Tongue (tissue), 2 donors: Measurements from ENCODE around the gene DNAJB11. TPM values are rescaled to one million over a fixed set of nuclear protein-coding genes. Genes with fewer than 3 reads are reported as not detected.
A peak's percentile ranks its signal among the peaks of the same experiment; 100 is the strongest.

ENCODE experiments used
- DNase-seq: peaks from one replicate; pipeline ENCODE4 v3.0.0-alpha.2; 2015
- total RNA-seq: library from RNA; depleted of rRNA; stranded (reverse); fragments of >200 nt; gene quantifications from one replicate; pipeline ENCODE4 v1.2.3, GENCODE V29; 2014

The DNAJB11 gene
- total RNA-seq, 1 donor from 2014 or later = 45.7 TPM

DNA sequence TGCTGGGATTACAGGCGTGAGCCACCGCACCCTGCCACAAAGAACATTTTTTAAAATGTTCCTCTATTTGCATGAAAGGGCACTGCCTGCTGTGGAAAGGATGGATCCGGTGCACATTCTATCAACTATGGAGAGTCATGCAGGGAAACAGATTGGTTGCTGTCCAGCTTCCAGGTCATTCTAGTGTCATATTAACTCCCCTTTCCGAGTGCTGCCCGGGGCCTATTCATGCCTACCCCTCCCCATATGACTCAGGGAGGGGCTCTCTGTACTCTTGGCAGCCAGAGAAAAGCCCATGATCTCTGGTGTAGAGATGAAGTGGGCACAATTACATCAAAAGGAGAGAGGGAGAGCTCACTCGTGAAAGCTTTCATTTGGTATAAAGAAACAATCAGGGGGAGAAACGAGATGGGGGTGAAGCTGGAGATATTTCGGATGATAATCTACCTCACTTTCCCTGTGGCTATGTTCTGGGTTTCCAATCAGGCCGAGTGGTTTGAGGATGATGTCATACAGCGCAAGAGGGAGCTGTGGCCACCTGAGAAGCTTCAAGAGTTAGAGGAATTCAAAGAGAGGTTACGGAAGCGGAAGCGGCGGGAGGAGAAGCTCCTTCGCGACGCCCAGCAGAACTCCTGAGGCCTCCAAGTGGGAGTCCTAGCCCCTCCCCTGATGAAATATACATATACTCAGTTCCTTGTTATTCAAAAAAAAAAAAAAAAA, 26.2 kb downstream of the DNAJB11 start:
- no peak for DNase-seq

DNA sequence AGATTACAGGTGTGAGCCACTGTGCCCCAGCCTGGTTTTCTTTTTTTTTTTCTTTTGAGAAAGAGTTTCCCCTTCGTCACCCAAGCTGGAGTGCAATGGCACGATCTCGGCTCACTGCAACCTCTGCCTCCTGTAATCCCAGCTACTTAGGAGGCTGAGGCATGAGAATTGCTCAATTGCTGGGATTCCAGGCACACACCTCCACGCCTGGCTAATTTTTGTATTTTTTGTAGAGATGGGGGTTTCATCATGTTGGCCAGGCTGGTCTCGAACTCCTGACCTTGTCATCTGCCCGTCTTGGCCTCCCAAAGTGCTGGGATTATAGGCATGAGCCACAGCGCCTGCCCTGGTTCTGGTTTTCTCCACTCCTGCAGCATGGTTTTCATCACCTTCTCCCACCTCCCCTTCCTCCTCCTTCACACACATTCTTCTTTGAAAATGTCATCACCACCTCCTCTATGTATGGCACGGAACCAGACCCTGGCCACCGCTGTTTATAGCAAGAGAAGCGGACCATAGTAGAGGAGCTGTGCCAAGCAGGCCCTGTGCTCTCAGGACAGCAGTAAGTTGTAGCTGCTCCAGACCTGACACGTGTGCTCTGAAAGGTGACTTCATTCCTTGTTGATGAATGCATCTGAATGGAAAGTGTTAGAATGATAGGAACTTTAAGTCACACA, 27.7 kb downstream of the DNAJB11 start:
- DNase-seq = peak; percentile 24

- DNase-seq = no peak
Observed at GRCh38 chr3:186598794-186599141, 28.2 kb downstream of the DNAJB11 start.

DNA sequence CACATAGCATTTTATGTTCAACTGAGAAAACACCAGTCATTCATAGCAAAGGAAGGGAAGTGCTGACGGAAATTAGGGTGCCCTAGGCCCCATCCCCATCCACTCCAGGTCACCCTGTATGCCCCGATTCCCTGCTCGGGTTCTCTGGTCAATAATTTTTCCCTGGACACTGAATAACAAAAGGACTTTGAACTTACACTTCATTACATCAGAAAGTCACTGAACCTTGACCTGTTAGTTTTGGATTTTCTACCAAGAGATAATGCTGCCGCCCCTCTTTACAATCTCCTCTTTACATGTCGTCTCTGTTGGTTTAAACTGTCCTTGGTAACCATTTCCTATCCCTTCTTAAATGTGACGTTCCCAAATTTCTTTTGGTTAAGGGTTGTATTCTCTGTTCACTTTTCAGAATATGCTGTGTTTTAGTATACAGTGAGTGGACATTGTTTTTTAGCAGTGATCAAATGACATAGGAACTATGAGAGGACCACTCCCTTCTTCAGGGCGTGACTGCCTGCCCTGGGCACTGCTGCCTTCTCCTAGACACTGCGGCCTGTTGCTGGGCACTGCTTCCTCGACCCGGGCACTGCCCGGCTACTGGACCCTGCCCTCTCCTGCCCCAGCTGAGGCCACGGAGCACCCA, 28.7 kb downstream of the DNAJB11 start:
- no peak for DNase-seq

DNA sequence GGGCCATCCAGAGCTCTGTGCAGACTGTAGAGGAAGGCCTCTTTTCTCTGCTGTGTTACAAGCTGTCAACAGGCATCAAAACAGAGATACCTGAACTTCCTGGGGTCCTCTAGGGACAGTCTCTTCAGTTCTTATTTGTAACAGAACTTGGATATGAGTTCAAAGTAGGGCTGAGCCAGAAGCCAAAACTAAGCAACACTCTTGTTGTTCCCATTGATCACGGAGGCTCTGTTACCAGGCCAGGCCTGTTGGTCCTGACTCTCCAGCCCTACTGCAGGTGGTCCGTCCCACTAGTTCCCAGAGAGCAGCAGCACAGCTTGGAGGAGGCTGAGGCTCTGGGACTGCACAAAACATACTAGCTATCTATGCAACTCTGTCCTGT, 29.3 kb downstream of the DNAJB11 start:
- no peak for DNase-seq

DNA sequence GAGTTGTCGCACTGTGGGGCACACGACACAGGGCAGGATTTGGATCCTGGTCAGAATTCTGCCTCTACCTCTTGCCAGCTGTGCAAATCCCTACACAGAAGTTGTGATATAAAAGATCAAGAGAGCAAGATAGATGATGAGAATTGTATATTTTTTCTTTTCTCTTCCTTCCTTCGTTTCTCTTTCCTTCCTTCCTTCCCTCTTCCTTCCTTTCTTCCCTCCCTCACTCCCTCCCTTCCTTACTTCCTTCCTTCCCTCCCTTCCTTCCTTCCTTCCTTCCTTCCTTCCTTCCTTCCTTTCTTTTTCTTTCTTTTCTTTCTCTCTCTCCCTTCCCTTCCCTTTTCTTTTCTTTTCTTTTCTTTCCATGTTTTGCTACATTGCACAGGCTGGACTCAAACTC, 30.4 kb downstream of the DNAJB11 start:
- no peak for DNase-seq

GRCh38 chr3:186603159-186603558, 32.6 kb downstream of the DNAJB11 start:
- no peak for DNase-seq

DNA sequence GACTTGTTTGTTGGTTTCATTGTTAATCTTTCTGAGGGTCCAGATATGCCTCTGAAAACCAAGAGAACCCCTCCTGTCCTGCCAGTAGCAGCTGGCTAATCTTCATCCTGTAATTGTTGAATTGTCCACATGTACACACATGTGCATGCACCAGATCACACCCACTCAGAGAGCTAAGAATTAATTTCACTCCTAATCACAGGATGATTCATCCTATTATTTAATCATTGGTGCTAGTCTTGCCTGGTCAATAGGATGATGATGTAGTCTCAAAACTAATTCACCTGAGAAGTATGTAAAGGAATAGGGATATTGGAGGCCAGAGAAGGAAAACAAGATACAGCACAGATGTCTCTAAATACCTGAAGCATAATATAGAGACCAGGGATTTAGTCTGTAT, 34.6 kb downstream of the DNAJB11 start:
- no peak for DNase-seq

DNA sequence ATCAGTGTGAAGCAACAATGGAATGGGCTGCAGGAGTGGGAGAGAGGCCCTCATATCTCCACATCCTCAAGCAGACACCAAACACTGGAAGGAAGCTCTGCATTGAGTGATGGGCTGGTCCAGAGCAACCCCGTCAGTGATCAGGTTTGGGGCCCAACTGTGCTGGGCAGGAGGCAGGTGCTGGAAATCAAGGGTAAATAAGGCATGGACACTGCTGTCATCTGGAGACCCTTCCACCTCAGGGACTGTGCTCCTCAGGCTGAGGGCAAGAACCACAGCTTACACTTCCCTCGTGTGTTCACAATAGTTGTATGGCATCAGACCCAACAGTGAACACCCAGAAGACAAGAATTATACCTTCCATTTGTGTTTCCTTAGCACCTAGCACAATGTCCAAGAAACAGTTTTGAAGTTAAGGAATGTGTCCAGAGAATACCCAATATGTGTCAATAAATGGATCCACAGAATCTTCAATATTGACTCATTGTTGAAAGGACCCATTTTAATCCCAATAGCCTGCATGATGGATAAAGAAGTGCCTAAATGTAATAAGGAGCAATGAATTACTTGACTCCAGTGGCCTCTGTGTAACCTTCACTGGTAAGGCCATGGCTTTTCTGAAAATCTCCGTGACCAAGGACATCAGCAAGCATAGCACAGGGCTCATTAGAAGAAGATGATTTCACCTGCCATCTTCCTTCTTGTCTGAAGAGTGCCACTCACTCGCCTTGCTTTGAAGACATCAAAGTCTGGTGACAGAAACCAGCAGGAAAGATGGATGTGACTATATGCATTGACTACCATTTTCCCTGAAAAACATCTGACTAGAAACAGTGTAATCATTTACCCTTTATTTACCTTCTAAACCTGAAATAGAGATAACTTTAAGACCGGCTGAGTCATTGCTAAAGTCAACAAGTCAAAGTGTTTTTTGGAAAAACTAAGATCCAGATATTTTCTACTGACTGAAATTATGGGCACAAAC, 35.3 kb downstream of the DNAJB11 start:
- DNase-seq = no peak

- DNase-seq = no peak
Observed at GRCh38 chr3:186608624-186609215, 38.2 kb downstream of the DNAJB11 start.

DNA sequence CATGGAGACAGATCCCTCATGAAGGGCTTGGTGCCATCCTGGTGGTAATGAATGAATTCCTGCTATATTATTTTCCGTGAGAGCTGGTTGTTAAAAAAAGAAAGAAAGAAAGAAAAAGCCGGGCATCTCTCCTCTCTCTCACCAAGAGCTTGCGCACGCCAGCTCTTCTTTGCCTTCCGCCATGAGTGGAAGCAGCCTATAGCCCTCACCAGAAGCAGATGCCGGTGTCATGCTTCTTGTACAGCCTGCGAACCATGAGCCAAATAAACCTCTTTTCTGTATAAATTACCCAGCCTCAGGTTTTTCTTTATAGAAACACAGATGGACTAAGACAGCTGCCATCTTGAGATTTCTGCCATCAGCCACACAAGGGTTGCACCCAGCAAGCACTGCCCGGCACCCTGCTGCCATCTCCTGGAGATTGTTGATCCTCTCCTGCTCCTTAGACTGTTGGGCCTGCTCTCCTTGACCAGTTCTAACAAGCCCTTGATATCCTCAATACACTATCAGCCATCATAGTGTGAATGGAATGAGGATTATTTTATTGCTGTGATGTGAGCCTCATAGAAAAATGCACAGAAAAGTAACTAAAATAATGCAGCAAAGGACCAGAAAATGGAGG, 38.8 kb downstream of the DNAJB11 start:
- no peak for DNase-seq

- no peak for DNase-seq
Observed at GRCh38 chr3:186612065-186612464, 41.5 kb downstream of the DNAJB11 start.

DNA sequence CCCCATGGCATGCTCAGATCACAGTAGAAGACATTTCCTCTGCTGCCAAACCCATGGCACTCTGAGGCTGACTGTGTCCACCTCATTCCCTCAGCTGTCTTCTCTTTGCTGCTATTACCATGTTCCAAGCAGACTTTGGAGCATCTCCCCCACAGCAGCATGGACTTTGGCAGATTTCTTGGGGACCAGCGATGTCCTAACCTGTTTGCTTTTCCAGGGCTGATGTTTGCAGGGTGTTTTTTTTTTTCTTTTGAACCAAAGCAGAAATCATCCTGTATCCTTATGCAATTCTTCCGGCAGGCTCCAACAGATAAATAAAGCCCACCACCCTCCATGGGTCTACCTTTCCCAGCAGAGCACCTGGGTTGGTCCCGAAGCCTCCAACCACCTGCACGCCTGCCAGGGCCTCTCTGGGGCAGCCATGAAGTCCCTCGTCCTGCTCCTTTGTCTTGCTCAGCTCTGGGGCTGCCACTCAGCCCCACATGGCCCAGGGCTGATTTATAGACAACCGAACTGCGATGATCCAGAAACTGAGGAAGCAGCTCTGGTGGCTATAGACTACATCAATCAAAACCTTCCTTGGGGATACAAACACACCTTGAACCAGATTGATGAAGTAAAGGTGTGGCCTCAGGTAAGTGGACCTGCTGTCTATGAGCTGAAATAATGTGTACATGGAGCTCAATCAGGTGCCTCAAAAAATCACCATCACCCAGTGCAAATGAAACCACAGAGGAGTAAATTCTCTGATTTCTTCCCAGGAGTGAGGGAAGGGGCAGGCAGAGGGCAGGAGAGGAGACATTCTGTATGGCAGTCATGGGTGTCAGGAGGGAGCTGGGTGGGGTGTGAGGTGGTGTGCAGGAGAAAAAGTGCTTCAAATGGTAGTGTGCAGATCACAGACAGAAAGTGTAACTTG, 42.5 kb downstream of the DNAJB11 start, which contains the start of gene AHSG:
Gene AHSG, plus strand, starts transcription at position 340 of the 916 bp plus-strand sequence. Its CDS starts 82 bp downstream, at position 422.
- DNase-seq = no peak

- DNase-seq = no peak
Observed at GRCh38 chr3:186613637-186614265, 43.2 kb downstream of the DNAJB11 start.

DNA sequence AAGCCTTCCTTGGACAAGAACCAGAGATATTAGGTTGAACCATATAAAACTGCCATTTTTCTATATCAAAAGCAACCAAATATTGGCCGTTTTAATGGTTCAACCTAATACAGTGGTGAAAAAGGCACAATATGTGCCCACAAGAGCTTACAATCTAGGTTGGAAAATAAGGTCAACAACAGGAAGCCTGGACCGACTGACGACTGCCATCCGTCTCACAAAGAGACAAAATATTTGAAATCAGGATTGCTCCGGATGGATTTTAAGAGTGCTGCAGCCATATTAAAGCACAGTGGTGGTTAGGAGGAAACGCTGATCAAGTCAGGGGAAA, 43.7 kb downstream of the DNAJB11 start:
- DNase-seq = no peak

- DNase-seq = peak; percentile 90
Observed at GRCh38 chr3:186614597-186615483, 44.3 kb downstream of the DNAJB11 start.

DNA sequence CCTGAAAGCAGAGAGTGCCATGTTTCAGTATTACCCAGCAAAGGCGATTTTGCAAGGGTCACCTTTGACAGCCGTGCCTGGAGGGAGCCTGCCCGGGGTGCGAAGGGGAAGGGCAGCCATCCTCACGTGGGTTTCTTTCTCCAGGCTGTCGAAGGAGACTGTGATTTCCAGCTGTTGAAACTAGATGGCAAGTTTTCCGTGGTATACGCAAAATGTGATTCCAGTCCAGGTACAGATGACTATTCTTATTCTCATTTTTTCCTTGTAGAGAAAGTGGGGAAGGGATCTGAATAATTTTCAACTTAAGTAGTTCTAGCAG, 45.7 kb downstream of the DNAJB11 start:
- no peak for DNase-seq

GRCh38 chr3:186617036-186617946, 46.8 kb downstream of the DNAJB11 start:
- DNase-seq = peak; percentile 84
